GM19467 (cell line): ENCODE data around the gene CLEC12A.
"Not testable (repeated sequence)": the region's sequence is repeated elsewhere in the genome, so short reads cannot be mapped to it uniquely, and the experiment has no call there.

Experiments used
- ATAC-seq: cut with Tn5 transposase; IDR thresholded peaks from one replicate; pipeline ENCODE4 v1.9.1; 2021; ENCODE audit warnings: mild to moderate bottlenecking, moderate library complexity; ENCODE audit not compliant: unreplicated experiment

Gene CLEC12A

GRCh38 chr12:9961901-9962300 lies 9.3 kb upstream of the CLEC12A start:
- ATAC-seq, result no peak

GRCh38 chr12:9969673-9970072 lies 1.5 kb upstream of the CLEC12A start:
- ATAC-seq, result no peak

GRCh38 chr12:9973949-9974348 lies 2.7 kb downstream of the CLEC12A start:
- no peak for ATAC-seq

GRCh38 chr12:9974731-9975130 lies 3.5 kb downstream of the CLEC12A start:
- ATAC-seq, result not testable (repeated sequence)

GRCh38 chr12:9975614-9976013 lies 4.4 kb downstream of the CLEC12A start:
- ATAC-seq, result no peak

GRCh38 chr12:9976626-9977025 lies 5.4 kb downstream of the CLEC12A start:
- ATAC-seq, result not testable (repeated sequence)

GRCh38 chr12:9977916-9978315 lies 6.7 kb downstream of the CLEC12A start:
- no peak for ATAC-seq

GRCh38 chr12:9980126-9980525 lies 8.9 kb downstream of the CLEC12A start:
- ATAC-seq, result no peak

- no peak for ATAC-seq
Observed at GRCh38 chr12:9991876-9992275, 20.7 kb downstream of the CLEC12A start.

GRCh38 chr12:9992296-9992695 lies 21.1 kb downstream of the CLEC12A start:
- ATAC-seq, result no peak

GRCh38 chr12:9999016-9999415 lies 27.8 kb downstream of the CLEC12A start, which contains the start of gene CLEC1B:
TSS of gene CLEC1B (minus strand) at chr12:9999121. CDS start at chr12:9999100, 21 bp downstream.
- ATAC-seq, result no peak

- no peak for ATAC-seq
Observed at GRCh38 chr12:10001171-10001776, 30.1 kb downstream of the CLEC12A start.

- no peak for ATAC-seq
Observed at GRCh38 chr12:10012630-10013330, 41.6 kb downstream of the CLEC12A start.

GRCh38 chr12:10015450-10015849 lies 44.2 kb downstream of the CLEC12A start:
- ATAC-seq, result no peak

- ATAC-seq, result no peak
Observed at GRCh38 chr12:10016881-10017280, 45.7 kb downstream of the CLEC12A start.

- ATAC-seq, result no peak
Observed at GRCh38 chr12:10018386-10018785, 47.2 kb downstream of the CLEC12A start.

- ATAC-seq, result no peak
Observed at GRCh38 chr12:10021342-10021741, 50.1 kb downstream of the CLEC12A start.

GRCh38 chr12:10025236-10025635 lies 54.0 kb downstream of the CLEC12A start:
- ATAC-seq, result no peak

GRCh38 chr12:10026666-10027065 lies 55.5 kb downstream of the CLEC12A start:
- ATAC-seq, result not testable (repeated sequence)

GRCh38 chr12:10027311-10027710 lies 56.1 kb downstream of the CLEC12A start:
- no peak for ATAC-seq

GRCh38 chr12:10027721-10028120 lies 56.5 kb downstream of the CLEC12A start:
- ATAC-seq, result no peak

GRCh38 chr12:10030446-10030845 lies 59.2 kb downstream of the CLEC12A start, which contains the start of gene CLEC9A:
TSS of gene CLEC9A (plus strand) at chr12:10030682. CDS start at chr12:10052688, 22,006 bp downstream.
- no peak for ATAC-seq
